Smooth muscle cell (in vitro differentiated cells): ENCODE data around the gene PDHX. TPM values are rescaled to one million over a fixed set of nuclear protein-coding genes. Genes with fewer than 3 reads are reported as not detected.

Experiments
- DNase-seq: peaks from one replicate; lab custom pipeline; 2025; ENCODE audit not compliant: unreplicated experiment; lab: John Stamatoyannopoulos, UW
- H2AFZ ChIP-seq: fragments of 200-600 bp; sonication (generic); 2 replicates; pipeline ENCODE4 v1.6.0; 2016; ENCODE audit warnings: antibody characterized with exemption, low read depth, mild to moderate bottlenecking
- H3F3A ChIP-seq: fragments of 200-600 bp; sonication (generic); 2 replicates; pipeline ENCODE4 v1.6.0; 2017; ENCODE audit warnings: antibody characterized with exemption, low read depth
- H3K27ac ChIP-seq: fragments of 200-600 bp; sonication (generic); 2 replicates; pipeline ENCODE4 v1.5.1; 2016; ENCODE audit warnings: low read depth, mild to moderate bottlenecking
- H3K27me3 ChIP-seq: fragments of 200-600 bp; sonication (generic); 2 replicates; pipeline ENCODE4 v1.6.1; 2016; ENCODE audit warnings: low read depth, mild to moderate bottlenecking
- H3K36me3 ChIP-seq: fragments of 200-600 bp; sonication (generic); 2 replicates; pipeline ENCODE4 v1.5.1; 2016; ENCODE audit warnings: low read depth
- H3K4me1 ChIP-seq: fragments of 200-600 bp; sonication (generic); 2 replicates; pipeline ENCODE4 v1.5.1; 2016; ENCODE audit warnings: low read depth
- H3K4me2 ChIP-seq: fragments of 200-600 bp; sonication (generic); 2 replicates; pipeline ENCODE4 v1.6.0; 2016; ENCODE audit warnings: mild to moderate bottlenecking
- H3K4me3 ChIP-seq: fragments of 200-600 bp; sonication (generic); 2 replicates; pipeline ENCODE4 v1.5.1; 2016; ENCODE audit warnings: mild to moderate bottlenecking
- H3K79me2 ChIP-seq: fragments of 200-600 bp; sonication (generic); 2 replicates; pipeline ENCODE4 v1.6.0; 2016; ENCODE audit warnings: low read depth, mild to moderate bottlenecking
- H3K9ac ChIP-seq: fragments of 200-600 bp; sonication (generic); 2 replicates; pipeline ENCODE4 v1.6.0; 2016; ENCODE audit warnings: low read depth
- H3K9me3 ChIP-seq: fragments of 200-600 bp; sonication (generic); replicated peaks from 2 replicates; pipeline ENCODE4 v1.5.1; 2016; ENCODE audit warnings: low read depth
- H4K20me1 ChIP-seq: fragments of 200-600 bp; sonication (generic); 2 replicates; pipeline ENCODE4 v1.6.0; 2016; ENCODE audit warnings: low read depth
- CTCF ChIP-seq: fragments of 200-600 bp; sonication (generic); IDR thresholded peaks from 2 replicates; pipeline ENCODE4 v1.5.1; 2017; ENCODE audit warnings: borderline replicate concordance, mild to moderate bottlenecking, antibody characterized with exemption; ENCODE audit not compliant: insufficient read depth, poor library complexity, severe bottlenecking
- WGBS: methylation state at CpG from one replicate; pipeline ENCODE4 v1.1.7; 2016; ENCODE audit warnings: low lambda C conversion rate; 5-methylcytosine and 5-hydroxymethylcytosine counted together
- polyA plus RNA-seq: library from polyadenylated mRNA; unstranded; fragments of >200 nt; fragmentation: Nextera tagmentation; extraction: Ambion mirVana; gene quantifications from 2 replicates; pipeline ENCODE4 v1.2.1, GENCODE V29; 2016
- total RNA-seq: library from RNA; depleted of rRNA; stranded (reverse); fragments of >200 nt; gene quantifications from 2 replicates; pipeline ENCODE4 v1.2.3, GENCODE V29; 2014

The PDHX gene
- total and polyA plus RNA-seq, 2 experiments from 2014 or later = 56.6 to 100 TPM

DNA sequence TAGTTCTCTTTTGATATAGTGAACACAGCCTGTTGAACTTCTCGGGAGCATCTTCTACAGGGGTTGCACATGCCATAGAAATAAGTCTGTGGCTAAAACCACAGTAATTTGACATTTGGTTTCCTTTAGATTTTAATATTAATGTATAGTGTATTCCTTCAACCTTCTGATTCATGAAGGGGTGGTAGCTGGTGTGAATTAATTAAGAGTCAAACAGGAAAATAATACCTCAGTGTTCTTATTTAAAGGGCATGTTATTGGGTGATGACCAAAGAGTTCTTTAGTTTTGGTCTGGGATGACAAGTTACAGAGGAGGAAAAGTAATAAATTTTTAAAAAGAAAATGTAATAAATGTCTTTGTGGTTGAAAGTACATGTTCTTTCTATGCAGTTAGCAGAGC is 86.8 kb downstream of the PDHX start:
- DNase-seq = no peak
- Histone ChIP-seq H3K4me1 (no peaks in the 10 kb centered on the region), H3K4me3 (no peak overlapping the region), H2AFZ (no peak overlapping the region), H3K9me3 (no peaks in the 10 kb centered on the region), H3K79me2 (no peaks in the 10 kb centered on the region), H4K20me1 (no peaks in the 10 kb centered on the region), H3F3A (no peaks in the 10 kb centered on the region), H3K9ac (no peak overlapping the region), H3K27me3 (no peaks in the 10 kb centered on the region), H3K4me2 (no peak overlapping the region), H3K27ac (no peak overlapping the region), H3K36me3 (no peaks in the 10 kb centered on the region)
- no peak for TF ChIP-seq CTCF
- 38% methylated on average over 1 of the region's 1 CpG for WGBS

GRCh38 chr11:35003658-35004057 is 87.2 kb downstream of the PDHX start:
- H3K9ac ChIP-seq = no peak overlapping the region
- no peak overlapping the region for H3K4me2 ChIP-seq
- no peak for TF ChIP-seq CTCF
- no peaks in the 10 kb centered on the region for H3K27me3 ChIP-seq
- no peaks in the 10 kb centered on the region for H3F3A ChIP-seq
- no peaks in the 10 kb centered on the region for H4K20me1 ChIP-seq
- H3K27ac ChIP-seq = no peak overlapping the region
- H3K4me3 ChIP-seq = no peak overlapping the region
- WGBS = 67% methylated on average over 3 of the region's 3 CpGs
- no peaks in the 10 kb centered on the region for H3K4me1 ChIP-seq
- no peak overlapping the region for H2AFZ ChIP-seq
- no peak for DNase-seq
- H3K79me2 ChIP-seq = no peaks in the 10 kb centered on the region
- H3K36me3 ChIP-seq = no peaks in the 10 kb centered on the region
- H3K9me3 ChIP-seq = no peaks in the 10 kb centered on the region

DNA sequence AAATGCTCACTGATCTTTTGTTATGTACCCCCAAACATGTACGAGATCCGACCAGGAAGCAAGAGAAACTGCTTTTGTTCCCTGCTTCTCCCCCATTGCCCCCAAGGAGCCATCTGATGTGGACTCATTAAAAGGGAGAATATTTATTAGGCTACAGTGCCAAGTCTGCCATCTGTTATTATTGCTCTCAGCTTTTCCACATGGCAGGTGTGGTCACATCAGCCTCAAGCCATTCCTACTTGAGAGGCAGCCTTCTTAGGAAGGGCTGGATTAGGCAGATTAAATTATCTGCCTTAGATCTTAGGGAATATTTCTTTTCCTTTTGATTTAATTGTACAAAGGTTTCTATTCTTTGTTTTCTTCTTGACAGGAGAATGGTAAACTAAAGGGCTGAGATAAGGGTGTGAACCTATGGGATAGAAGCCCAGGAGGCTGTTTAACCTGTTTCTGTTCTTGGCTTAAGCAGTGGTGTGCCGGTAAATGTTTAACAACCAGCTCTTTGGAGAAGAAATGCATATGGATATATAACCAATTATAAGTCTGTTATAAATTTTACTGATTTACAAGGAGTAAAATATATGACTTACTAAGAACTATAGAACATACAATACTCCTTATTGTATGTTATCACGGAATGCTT is 88.8 kb downstream of the PDHX start:
- no peaks in the 10 kb centered on the region for H3K79me2 ChIP-seq
- no peaks in the 10 kb centered on the region for H3K36me3 ChIP-seq
- no peak overlapping the region for H2AFZ ChIP-seq
- no peaks in the 10 kb centered on the region for H3F3A ChIP-seq
- H3K9me3 ChIP-seq = no peaks in the 10 kb centered on the region
- H3K27ac ChIP-seq = no peak overlapping the region
- H3K4me2 ChIP-seq = no peak overlapping the region
- no peak for TF ChIP-seq CTCF
- no peaks in the 10 kb centered on the region for H3K4me1 ChIP-seq
- no peaks in the 10 kb centered on the region for H4K20me1 ChIP-seq
- WGBS = 89% methylated on average over 4 of the region's 4 CpGs
- H3K4me3 ChIP-seq = no peak overlapping the region
- H3K9ac ChIP-seq = no peak overlapping the region
- no peaks in the 10 kb centered on the region for H3K27me3 ChIP-seq
- no peak for DNase-seq
